Measurements from ENCODE around the gene ADGRB3. TPM values are rescaled to one million over a fixed set of nuclear protein-coding genes. Genes with fewer than 3 reads are reported as not detected.
"Not testable (repeated sequence)": the region's sequence is repeated elsewhere in the genome, so short reads cannot be mapped to it uniquely, and the experiment has no call there.

The ADGRB3 gene
- polyA plus RNA-seq, 3 donors = 0.04 to 0.23 (median 0.05) TPM

- Mint-ChIP-seq H3K36me3 (no peaks in the 10 kb centered on the region), H3K9me3 (peaks cover 0 to 3% (median 0%) of the 10 kb centered on the region in 7 donors), H3K4me1 (no peaks in the 10 kb centered on the region), H3K4me3 (no peak overlapping the region), H3K27me3 (ENCODE audit: low read depth in 3 of 3) (no peaks in the 10 kb centered on the region), H3K27ac (no peak overlapping the region)
- Histone ChIP-seq H3K9me3 (replicated peaks in 1 of 2; ENCODE audit: control insufficient read depth in 1 of 2, insufficient read depth in 1 of 2, low read length in 2 of 2) (no peaks in the 10 kb centered on the region), H3K36me3 (replicated peaks in 1 of 2; ENCODE audit: control insufficient read depth in 1 of 2, insufficient read depth in 2 of 2, low read length in 2 of 2) (no peaks in the 10 kb centered on the region), H3K27ac (ENCODE audit: low read depth in 1 of 2, low read length in 2 of 2) (no peak overlapping the region), H4K20me1 (ENCODE audit: insufficient read depth, low read length) (no peaks in the 10 kb centered on the region), H3K27me3 (ENCODE audit: control insufficient read depth in 2 of 2, insufficient read depth in 2 of 2, low read length in 2 of 2) (no peaks in the 10 kb centered on the region), H3K4me3 (replicated peaks in 1 of 3; ENCODE audit: low read depth in 2 of 3, low read length in 3 of 3) (no peak overlapping the region), H3K79me2 (ENCODE audit: insufficient read depth, low read length) (no peaks in the 10 kb centered on the region), H3K4me2 (replicated peaks; ENCODE audit: extremely low read depth, low read length, poor library complexity, severe bottlenecking) (no peak overlapping the region), H2AFZ (ENCODE audit: insufficient read depth, low read depth, low read length, poor library complexity, severe bottlenecking) (no peak overlapping the region), H3K4me1 (ENCODE audit: control insufficient read depth in 1 of 2, insufficient read depth in 2 of 2, low read length in 2 of 2) (no peaks in the 10 kb centered on the region), H3K9ac (ENCODE audit: insufficient read depth, low read length, poor library complexity, severe bottlenecking) (no peak overlapping the region)
- no peak for TF ChIP-seq CTCF (IDR thresholded peaks at IDR 0.05)
- no peak for DNase-seq
- intact Hi-C loops (cut with micrococcal nuclease) = no loop called here
- no CpG with 5 or more reads among the region's 2 CpGs for WGBS (ENCODE audit: insufficient coverage)
These were observed 144.3 kb downstream of the ADGRB3 start for GRCh38 chr6:68779366-68779765.

DNA sequence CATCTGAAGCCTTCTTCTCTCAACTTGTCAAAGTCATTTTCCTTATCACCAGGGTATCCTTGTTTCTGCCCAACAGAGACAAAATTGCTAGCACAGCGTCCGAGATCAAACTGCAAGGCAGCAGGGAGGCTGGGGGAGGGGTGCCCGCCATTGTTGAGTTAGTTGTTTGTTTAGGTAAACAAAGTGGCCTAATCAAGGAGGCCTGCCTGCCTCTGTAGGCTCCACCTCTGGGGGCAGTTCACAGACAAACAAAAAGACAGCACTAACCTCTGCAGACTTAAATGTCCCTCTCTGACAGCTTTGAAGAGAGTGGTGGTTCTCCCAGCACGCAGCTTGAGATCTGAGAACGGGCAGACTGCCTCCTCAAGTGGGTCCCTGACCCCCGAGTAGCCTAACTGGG, 155.0 kb downstream of the ADGRB3 start:
- H3K4me1 Mint-ChIP-seq; H3K36me3 Mint-ChIP-seq; H3K4me2 ChIP-seq (replicated peaks; ENCODE audit: extremely low read depth, low read length, poor library complexity, severe bottlenecking); H3K9me3 ChIP-seq (replicated peaks in 1 of 2; ENCODE audit: control insufficient read depth in 1 of 2, insufficient read depth in 1 of 2, low read length in 2 of 2); H3K4me1 ChIP-seq (ENCODE audit: control insufficient read depth in 1 of 2, insufficient read depth in 2 of 2, low read length in 2 of 2); H3K4me3 ChIP-seq (replicated peaks in 1 of 3; ENCODE audit: low read depth in 2 of 3, low read length in 3 of 3); H3K4me3 Mint-ChIP-seq; H3K27ac ChIP-seq (ENCODE audit: low read depth in 1 of 2, low read length in 2 of 2); H3K27ac Mint-ChIP-seq; intact Hi-C loops (cut with micrococcal nuclease); H3K27me3 Mint-ChIP-seq (ENCODE audit: low read depth in 3 of 3); H2AFZ ChIP-seq (ENCODE audit: insufficient read depth, low read depth, low read length, poor library complexity, severe bottlenecking); DNase-seq; H3K9ac ChIP-seq (ENCODE audit: insufficient read depth, low read length, poor library complexity, severe bottlenecking); H3K27me3 ChIP-seq (ENCODE audit: control insufficient read depth in 2 of 2, insufficient read depth in 2 of 2, low read length in 2 of 2); H3K79me2 ChIP-seq (ENCODE audit: insufficient read depth, low read length); H4K20me1 ChIP-seq (ENCODE audit: insufficient read depth, low read length); H3K9me3 Mint-ChIP-seq; H3K36me3 ChIP-seq (replicated peaks in 1 of 2; ENCODE audit: control insufficient read depth in 1 of 2, insufficient read depth in 2 of 2, low read length in 2 of 2): not testable (repeated sequence)
- 100% methylated on average over 1 of the region's 6 CpGs for WGBS (ENCODE audit: insufficient coverage)

- H3K4me1 ChIP-seq (ENCODE audit: control insufficient read depth in 1 of 2, insufficient read depth in 2 of 2, low read length in 2 of 2); H3K79me2 ChIP-seq (ENCODE audit: insufficient read depth, low read length); H3K4me1 Mint-ChIP-seq; intact Hi-C loops (cut with micrococcal nuclease); H3K27me3 Mint-ChIP-seq (ENCODE audit: low read depth in 3 of 3); H3K27ac ChIP-seq (ENCODE audit: low read depth in 1 of 2, low read length in 2 of 2); H3K27ac Mint-ChIP-seq; H3K9ac ChIP-seq (ENCODE audit: insufficient read depth, low read length, poor library complexity, severe bottlenecking); H3K36me3 Mint-ChIP-seq; H3K4me3 Mint-ChIP-seq; H3K4me3 ChIP-seq (replicated peaks in 1 of 3; ENCODE audit: low read depth in 2 of 3, low read length in 3 of 3); H3K4me2 ChIP-seq (replicated peaks; ENCODE audit: extremely low read depth, low read length, poor library complexity, severe bottlenecking); H4K20me1 ChIP-seq (ENCODE audit: insufficient read depth, low read length); H2AFZ ChIP-seq (ENCODE audit: insufficient read depth, low read depth, low read length, poor library complexity, severe bottlenecking); H3K36me3 ChIP-seq (replicated peaks in 1 of 2; ENCODE audit: control insufficient read depth in 1 of 2, insufficient read depth in 2 of 2, low read length in 2 of 2); H3K27me3 ChIP-seq (ENCODE audit: control insufficient read depth in 2 of 2, insufficient read depth in 2 of 2, low read length in 2 of 2); DNase-seq; H3K9me3 Mint-ChIP-seq; H3K9me3 ChIP-seq (replicated peaks in 1 of 2; ENCODE audit: control insufficient read depth in 1 of 2, insufficient read depth in 1 of 2, low read length in 2 of 2): not testable (repeated sequence)
- WGBS (ENCODE audit: insufficient coverage) = no CpG with 5 or more reads among the region's 5 CpGs
These were observed 179.9 kb downstream of the ADGRB3 start for GRCh38 chr6:68814976-68815375.
